SK-N-MC (cell line): ENCODE results near the gene CROCC.

Experiments
- EZH2 ChIP-seq: fragments of 200-600 bp; sonication (generic); IDR thresholded peaks from one replicate; pipeline ENCODE4 v1.6.1; 2017; ENCODE audit warnings: antibody characterized with exemption
- FOXP2 ChIP-seq: optimal IDR thresholded peaks from 2 replicates; pipeline ENCODE3; 2011; ENCODE audit warnings: mild to moderate bottlenecking, moderate library complexity; ENCODE audit not compliant: insufficient read depth; ENCODE audit errors: extremely low read length, control extremely low read depth

DNA sequence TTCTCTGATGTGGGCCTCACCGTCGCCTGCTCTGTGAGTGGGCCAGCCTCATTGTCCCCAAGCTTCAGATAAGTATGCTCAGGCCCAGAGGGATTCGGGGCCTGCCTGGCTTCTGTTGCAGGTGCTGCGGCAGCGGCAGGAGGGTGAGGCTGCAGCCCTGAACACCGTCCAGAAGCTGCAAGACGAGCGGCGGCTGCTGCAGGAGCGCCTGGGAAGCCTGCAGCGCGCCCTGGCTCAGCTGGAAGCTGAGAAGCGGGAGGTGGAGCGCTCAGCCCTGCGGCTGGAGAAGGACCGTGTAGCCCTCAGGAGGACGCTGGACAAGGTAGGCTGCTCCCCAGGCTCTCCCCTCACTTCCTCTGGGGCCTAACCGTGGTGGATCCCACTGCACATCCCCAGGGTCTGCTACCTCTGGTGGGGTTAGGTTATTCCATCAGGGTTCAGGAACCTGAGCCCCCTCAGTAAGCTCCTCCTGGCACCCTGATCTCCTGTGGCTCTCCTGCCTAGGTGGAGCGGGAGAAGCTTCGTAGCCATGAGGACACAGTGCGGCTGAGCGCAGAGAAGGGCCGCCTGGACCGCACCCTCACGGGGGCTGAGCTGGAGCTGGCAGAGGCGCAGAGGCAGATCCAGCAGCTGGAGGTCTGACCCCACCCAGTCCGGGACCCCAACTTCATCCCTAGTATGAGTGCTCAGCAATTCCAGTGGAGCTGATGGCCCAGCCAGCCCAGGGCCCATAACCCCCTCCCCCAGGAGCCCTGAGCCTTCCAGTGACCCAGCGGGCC lies 48.6 kb downstream of the CROCC start:
- TF ChIP-seq EZH2 (no peak), FOXP2 (no peak)
